ENCODE results near the gene CPNE1. TPM values are rescaled to one million over a fixed set of nuclear protein-coding genes. Genes with fewer than 3 reads are reported as not detected.

CPNE1 gene
- total RNA-seq, 3 donors from 2014 or later (not counting 1 experiment from before 2014, with no cell fraction given): 298 to 342 (median 334) TPM

GRCh38 chr20:35606127-35606526 lies 58.6 kb downstream of the CPNE1 start:
- Mint-ChIP-seq H3K4me3 (no peak overlapping the region), H3K27ac (no peak overlapping the region), H3K4me1 (peaks cover 0 to 5% of the 10 kb centered on the region in 2 donors), H3K36me3 (no peaks in the 10 kb centered on the region), H3K27me3 (ENCODE audit: low read depth in 2 of 2) (peaks cover 0 to 9% of the 10 kb centered on the region in 2 donors), H3K9me3 (no peaks in the 10 kb centered on the region)
- Histone ChIP-seq H3K27ac (ENCODE audit: low read length) (no peak overlapping the region), H3K4me1 (ENCODE audit: control insufficient read depth, insufficient read depth, low read length) (peaks cover 11% of the 10 kb centered on the region), H3K9me3 (ENCODE audit: control insufficient read depth, insufficient read depth, low read length) (no peaks in the 10 kb centered on the region), H3K27me3 (ENCODE audit: control insufficient read depth, insufficient read depth, low read length) (peaks cover 5% of the 10 kb centered on the region), H3K36me3 (ENCODE audit: control insufficient read depth, insufficient read depth, low read length) (no peaks in the 10 kb centered on the region), H3K4me3 (ENCODE audit: low read length) (no peak overlapping the region)
- TF ChIP-seq CTCF (IDR thresholded peaks at IDR 0.05): no peak
- intact Hi-C loops (cut with micrococcal nuclease): no loop called here
- WGBS (ENCODE audit: insufficient coverage): 84% methylated on average over 4 of the region's 4 CpGs
- DNase-seq (no peak), ATAC-seq (no peak)

GRCh38 chr20:35604449-35604747 lies 60.3 kb downstream of the CPNE1 start:
- ATAC-seq: no peak
- peaks cover 0 to 12% of the 10 kb centered on the region in 2 donors for H3K4me1 Mint-ChIP-seq

GRCh38 chr20:35603695-35604448 lies 60.8 kb downstream of the CPNE1 start:
- Mint-ChIP-seq H3K36me3 (no peaks in the 10 kb centered on the region), H3K9me3 (no peaks in the 10 kb centered on the region), H3K27me3 (ENCODE audit: low read depth in 2 of 2) (peaks cover 7 to 23% of the 10 kb centered on the region in 2 donors), H3K27ac (no peak overlapping the region), H3K4me1 (peaks cover 0 to 12% of the 10 kb centered on the region in 2 donors), H3K4me3 (no peak overlapping the region)
- H3K27me3 ChIP-seq (ENCODE audit: control insufficient read depth, insufficient read depth, low read length): peaks cover 20% of the 10 kb centered on the region
- peaks cover 19% of the 10 kb centered on the region for H3K4me1 ChIP-seq (ENCODE audit: control insufficient read depth, insufficient read depth, low read length)
- TF ChIP-seq CTCF (IDR thresholded peaks at IDR 0.05): no peak
- H3K9me3 ChIP-seq (ENCODE audit: control insufficient read depth, insufficient read depth, low read length): no peaks in the 10 kb centered on the region
- no peaks in the 10 kb centered on the region for H3K36me3 ChIP-seq (ENCODE audit: control insufficient read depth, insufficient read depth, low read length)
- 91% methylated on average over 11 of the region's 11 CpGs for WGBS (ENCODE audit: insufficient coverage)
- no peak overlapping the region for H3K27ac ChIP-seq (ENCODE audit: low read length)
- intact Hi-C loops (cut with micrococcal nuclease): loop anchor here (5.0 kb wide), 2 partner anchors 138 to 278 kb away; partner anchors contain the start of gene RBM39
- DNase-seq (no peak), ATAC-seq (no peak)
- H3K4me3 ChIP-seq (ENCODE audit: low read length): no peak overlapping the region

More at GRCh38 chr20:35604449-35604747, 60.3 kb downstream of the CPNE1 start:
- H3K4me3 ChIP-seq (ENCODE audit: low read length): no peak overlapping the region
- no peak overlapping the region for H3K27ac ChIP-seq (ENCODE audit: low read length)
- peaks cover 19% of the 10 kb centered on the region for H3K4me1 ChIP-seq (ENCODE audit: control insufficient read depth, insufficient read depth, low read length)
- no peaks in the 10 kb centered on the region for H3K9me3 Mint-ChIP-seq
- no peak for TF ChIP-seq CTCF (IDR thresholded peaks at IDR 0.05)
- H3K36me3 ChIP-seq (ENCODE audit: control insufficient read depth, insufficient read depth, low read length): no peaks in the 10 kb centered on the region
- H3K27me3 Mint-ChIP-seq (ENCODE audit: low read depth in 2 of 2): peaks cover 2 to 19% of the 10 kb centered on the region in 2 donors
- no peaks in the 10 kb centered on the region for H3K9me3 ChIP-seq (ENCODE audit: control insufficient read depth, insufficient read depth, low read length)
- H3K4me3 Mint-ChIP-seq: no peak overlapping the region
- H3K27ac Mint-ChIP-seq: no peak overlapping the region
- peak in 1 of 2 donors; percentile 35 for DNase-seq
- H3K36me3 Mint-ChIP-seq: no peaks in the 10 kb centered on the region
- intact Hi-C loops (cut with micrococcal nuclease): loop anchor here (5.0 kb wide), 2 partner anchors 138 to 278 kb away; partner anchors contain the start of gene RBM39
- 62% methylated on average over 4 of the region's 4 CpGs for WGBS (ENCODE audit: insufficient coverage)
- H3K27me3 ChIP-seq (ENCODE audit: control insufficient read depth, insufficient read depth, low read length): peaks cover 20% of the 10 kb centered on the region

Measured in natural killer cell (primary cell).